ENCODE measurements around the gene ATXN2. TPM values are rescaled to one million over a fixed set of nuclear protein-coding genes. Genes with fewer than 3 reads are reported as not detected.

ATXN2 gene
- total RNA-seq, 1 experiment from 2014 or later = 72.9 TPM

- H4K5ac ChIP-seq (ENCODE audit: insufficient read length, low read depth, low read length) = no peak overlapping the region
- no peak overlapping the region for H2BK5ac ChIP-seq (ENCODE audit: insufficient read length, low read length)
- H4K91ac ChIP-seq (ENCODE audit: insufficient read length, low read depth, low read length) = no peak overlapping the region
- H3K23ac ChIP-seq (ENCODE audit: insufficient read length, low read depth, low read length) = no peak overlapping the region
- DNase-seq = no peak
- no peaks in the 10 kb centered on the region for H3K27me3 ChIP-seq (ENCODE audit: insufficient read depth, low read length)
- H4K8ac ChIP-seq (replicated peaks; ENCODE audit: insufficient read length, low read depth, low read length) = no peak overlapping the region
- H3T11ph ChIP-seq (ENCODE audit: low read length) = no peak overlapping the region
- H3K27ac Mint-ChIP-seq = no peak overlapping the region
- no peaks in the 10 kb centered on the region for H3K9me3 ChIP-seq (ENCODE audit: control insufficient read depth, low read depth, low read length)
- no peak overlapping the region for H3K9ac ChIP-seq (ENCODE audit: extremely low read depth, insufficient read length, low read length)
- H3K4me1 ChIP-seq (ENCODE audit: insufficient read depth, low read length) = no peaks in the 10 kb centered on the region
- no peak overlapping the region for H3K4ac ChIP-seq (ENCODE audit: low read depth, low read length)
- no peak overlapping the region for H3K27ac ChIP-seq (ENCODE audit: insufficient read length, low read depth, low read length)
- no peak overlapping the region for H3K18ac ChIP-seq (ENCODE audit: insufficient read length, low read depth, low read length)
- no peaks in the 10 kb centered on the region for H3K27me3 Mint-ChIP-seq (ENCODE audit: low read depth)
- H3K4me1 Mint-ChIP-seq = peaks cover 5 to 10% of the 10 kb centered on the region in 2 experiments
- no peak overlapping the region for H3K56ac ChIP-seq (ENCODE audit: insufficient read length, low read depth, low read length)
- H2BK20ac ChIP-seq (ENCODE audit: low read depth, low read length, poor library complexity, severe bottlenecking) = no peak overlapping the region
- H3K79me2 ChIP-seq (ENCODE audit: insufficient read depth, low read length) = peaks cover 2% of the 10 kb centered on the region; the same call in 1 of the 2 replicates
- H3K79me1 ChIP-seq (ENCODE audit: insufficient read depth, low read depth, low read length, poor library complexity, severe bottlenecking) = no peaks in the 10 kb centered on the region
- H4K20me1 ChIP-seq (ENCODE audit: control insufficient read depth, insufficient read depth, insufficient read length) = no peaks in the 10 kb centered on the region
- H3K36me3 Mint-ChIP-seq (ENCODE audit: insufficient read depth in 1 of 3, low read depth in 3 of 3) = peaks cover 6 to 8% (median 7%) of the 10 kb centered on the region in 3 experiments; a peak in 6 of 7 replicates
- TF ChIP-seq, protein P1, sequence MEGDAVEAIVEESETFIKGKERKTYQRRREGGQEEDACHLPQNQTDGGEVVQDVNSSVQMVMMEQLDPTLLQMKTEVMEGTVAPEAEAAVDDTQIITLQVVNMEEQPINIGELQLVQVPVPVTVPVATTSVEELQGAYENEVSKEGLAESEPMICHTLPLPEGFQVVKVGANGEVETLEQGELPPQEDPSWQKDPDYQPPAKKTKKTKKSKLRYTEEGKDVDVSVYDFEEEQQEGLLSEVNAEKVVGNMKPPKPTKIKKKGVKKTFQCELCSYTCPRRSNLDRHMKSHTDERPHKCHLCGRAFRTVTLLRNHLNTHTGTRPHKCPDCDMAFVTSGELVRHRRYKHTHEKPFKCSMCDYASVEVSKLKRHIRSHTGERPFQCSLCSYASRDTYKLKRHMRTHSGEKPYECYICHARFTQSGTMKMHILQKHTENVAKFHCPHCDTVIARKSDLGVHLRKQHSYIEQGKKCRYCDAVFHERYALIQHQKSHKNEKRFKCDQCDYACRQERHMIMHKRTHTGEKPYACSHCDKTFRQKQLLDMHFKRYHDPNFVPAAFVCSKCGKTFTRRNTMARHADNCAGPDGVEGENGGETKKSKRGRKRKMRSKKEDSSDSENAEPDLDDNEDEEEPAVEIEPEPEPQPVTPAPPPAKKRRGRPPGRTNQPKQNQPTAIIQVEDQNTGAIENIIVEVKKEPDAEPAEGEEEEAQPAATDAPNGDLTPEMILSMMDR (conservative IDR thresholded peaks at IDR 0.05) = no peak
- no peaks in the 10 kb centered on the region for H3K9me3 Mint-ChIP-seq
- H2BK15ac ChIP-seq (ENCODE audit: low read depth, low read length) = no peak overlapping the region
- no CpG with 5 or more reads among the region's 3 CpGs for WGBS (ENCODE audit: extremely low coverage, insufficient read length, low lambda C conversion rate)
- H3K14ac ChIP-seq (ENCODE audit: insufficient read depth, low read length) = no peak overlapping the region
- H2AFZ ChIP-seq (ENCODE audit: low read length) = no peak overlapping the region
- no peak overlapping the region for H2BK120ac ChIP-seq (ENCODE audit: low read depth, low read length, poor library complexity, severe bottlenecking)
- no peaks in the 10 kb centered on the region for H3K23me2 ChIP-seq (ENCODE audit: insufficient read length, low read depth, low read length, poor library complexity, severe bottlenecking)
- no peak overlapping the region for H3K4me3 Mint-ChIP-seq
- H2AK5ac ChIP-seq (ENCODE audit: insufficient read length, low read length) = no peak overlapping the region
- H3K4me2 ChIP-seq (ENCODE audit: insufficient read depth, insufficient read length, low read length) = no peak overlapping the region
- no peak overlapping the region for H2BK12ac ChIP-seq (ENCODE audit: insufficient read length, low read depth, low read length)
Observed at GRCh38 chr12:111558107-111558376, 41.1 kb downstream of the ATXN2 start.

Measured in H9 (cell line).